Esophagus muscularis mucosa (tissue), 4 donors: ENCODE measurements around the gene CYP46A1. TPM values are rescaled to one million over a fixed set of nuclear protein-coding genes. Genes with fewer than 3 reads are reported as not detected.

Experiments used
- DNase-seq: peaks from one replicate; pipeline ENCODE4 v3.0.0-alpha.2; 2017; ENCODE audit errors: extremely low spot score
- H3K27ac ChIP-seq, 4 donors: fragments of 200-600 bp; sonication (generic); replicated peaks in 1 of 4; 1 replicate in 3 of 4; 2 replicates in 1 of 4; pipeline ENCODE4 v1.5.1; 2016 to 2019; ENCODE audit warnings: mild to moderate bottlenecking in 1 of 4
- H3K27me3 ChIP-seq, 4 donors: fragments of 200-600 bp; sonication (generic); one replicate each; pipeline versions ENCODE4 v1.5.1 to v1.6.0; 2016 to 2019
- H3K36me3 ChIP-seq, 4 donors: fragments of 200-600 bp; sonication (generic); one replicate each; pipeline ENCODE4 v1.5.1; 2016 to 2019
- H3K4me1 ChIP-seq, 4 donors: fragments of 200-600 bp; sonication (generic); one replicate each; pipeline ENCODE4 v1.5.1; 2016 to 2019
- H3K4me3 ChIP-seq, 4 donors: fragments of 200-600 bp; sonication (generic); 1 replicate in 2 of 4; 2 replicates in 2 of 4; pipeline ENCODE4 v1.5.1; 2016 to 2019; ENCODE audit warnings: mild to moderate bottlenecking in 4 of 4, moderate library complexity in 1 of 4
- H3K9me3 ChIP-seq, 4 donors: fragments of 200-600 bp; sonication (generic); 1 replicate in 3 of 4; 2 replicates in 1 of 4; pipeline ENCODE4 v1.5.1; 2016 to 2019
- EP300 ChIP-seq: sonication (generic); formaldehyde crosslinking; IDR thresholded peaks from one replicate; pipeline ENCODE4 v1.6.1; 2017; ENCODE audit warnings: antibody characterized with exemption
- POLR2A ChIP-seq: fragments of 450-650 bp; IDR thresholded peaks from one replicate; pipeline ENCODE4 v1.6.1; 2017; ENCODE audit warnings: antibody characterized with exemption, moderate library complexity, mild to moderate bottlenecking, low read depth
- POLR2AphosphoS5 ChIP-seq, 2 donors: sonication (generic); formaldehyde crosslinking; IDR thresholded peaks; one replicate each; pipeline ENCODE4 v1.6.1; 2017; ENCODE audit warnings: antibody characterized with exemption in 2 of 2
- WGBS: methylation state at CpG from one replicate; pipeline ENCODE4 v1.1.5; 2018; 5-methylcytosine and 5-hydroxymethylcytosine counted together
- intact Hi-C: fragments of 100-400 bp; cut with DNase I; formaldehyde crosslinking; loops from one replicate; pipeline ENCODE4 v1.15.1; 2023
- total RNA-seq, 4 donors: library from RNA; depleted of rRNA; stranded (reverse); fragments of >200 nt; gene quantifications; one replicate each; pipeline versions ENCODE4 v1.1.0 to v1.2.1, GENCODE V29; 2016
- TF ChIP-seq, protein P1 (sequence below), 3 experiments: fragments of 200-600 bp in 2 of 3; fragments of 450-650 bp in 1 of 3; sonication (generic) in 2 of 3; IDR thresholded peaks; one replicate each; pipeline ENCODE4 v1.5.1; 2017 to 2019; ENCODE audit warnings: antibody characterized with exemption in 3 of 3, mild to moderate bottlenecking in 2 of 3, moderate library complexity in 1 of 3

The CYP46A1 gene
- total RNA-seq, 4 donors from 2014 or later, result 1.2 to 2.5 (median 1.9) TPM

DNA sequence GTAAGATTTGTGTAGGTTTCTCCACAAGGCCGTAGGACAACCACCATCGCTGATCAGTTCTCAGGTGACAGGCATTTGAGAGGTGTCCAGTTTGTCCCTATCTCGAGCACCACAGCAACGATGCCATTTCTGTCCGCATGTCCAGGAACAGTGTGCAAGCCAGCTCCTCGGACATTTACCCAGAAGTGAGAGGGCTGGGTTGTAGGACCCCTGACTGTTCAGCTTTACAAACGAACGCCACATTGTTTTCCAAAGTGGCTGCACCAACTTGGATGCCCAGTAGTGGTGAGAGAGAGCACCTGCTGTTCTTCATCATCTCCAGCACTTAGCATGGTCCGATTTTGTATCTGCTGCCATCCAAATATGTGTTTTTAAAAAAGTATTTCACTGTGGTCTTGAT lies 38.6 kb downstream of the CYP46A1 start:
- H3K4me3 ChIP-seq, result no peak overlapping the region
- H3K27ac ChIP-seq, result no peak overlapping the region
- 89% methylated on average over 9 of the region's 9 CpGs for WGBS
- no peak for TF ChIP-seq POLR2AphosphoS5 (IDR thresholded peaks at IDR 0.05)
- no peaks in the 10 kb centered on the region for H3K9me3 ChIP-seq
- no peaks in the 10 kb centered on the region for H3K36me3 ChIP-seq
- intact Hi-C loops, result no loop called here
- no peaks in the 10 kb centered on the region for H3K4me1 ChIP-seq
- DNase-seq, result no peak
- no peaks in the 10 kb centered on the region for H3K27me3 ChIP-seq

DNA sequence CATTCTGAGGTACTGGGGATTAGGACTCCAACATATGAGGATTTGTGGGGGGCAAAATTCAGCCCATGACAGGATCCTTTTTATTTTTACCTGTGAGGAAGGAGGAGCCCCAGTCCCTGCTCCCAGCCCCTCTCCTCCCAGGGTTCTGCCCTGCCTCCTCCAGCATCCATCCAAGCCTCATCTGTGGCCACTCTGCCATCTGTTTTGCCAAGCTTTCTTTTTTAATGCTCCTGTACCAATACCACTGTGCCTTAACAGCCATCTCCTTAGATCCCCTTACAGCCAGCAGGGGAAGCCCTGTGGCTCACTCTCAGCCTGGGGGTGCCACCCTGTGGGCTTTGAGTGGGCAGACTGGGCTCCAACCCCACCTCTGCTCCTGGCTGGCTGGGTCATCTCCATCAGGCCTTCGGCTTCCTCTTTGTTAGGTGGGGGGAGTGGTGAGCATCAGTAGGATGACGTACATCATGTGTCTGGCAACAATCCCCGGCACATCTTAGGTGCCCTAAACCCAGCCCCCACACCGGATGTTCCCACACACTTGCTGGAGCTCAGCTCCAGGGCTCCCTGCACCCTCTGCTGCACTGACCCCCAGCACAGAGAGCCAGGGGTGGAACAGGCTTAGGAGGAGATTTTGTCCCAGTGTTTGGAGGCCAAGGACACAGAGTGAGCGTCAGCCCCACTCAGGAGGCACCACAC lies 40.2 kb downstream of the CYP46A1 start:
- intact Hi-C loops, result no loop called here
- no peak overlapping the region for H3K4me3 ChIP-seq

DNA sequence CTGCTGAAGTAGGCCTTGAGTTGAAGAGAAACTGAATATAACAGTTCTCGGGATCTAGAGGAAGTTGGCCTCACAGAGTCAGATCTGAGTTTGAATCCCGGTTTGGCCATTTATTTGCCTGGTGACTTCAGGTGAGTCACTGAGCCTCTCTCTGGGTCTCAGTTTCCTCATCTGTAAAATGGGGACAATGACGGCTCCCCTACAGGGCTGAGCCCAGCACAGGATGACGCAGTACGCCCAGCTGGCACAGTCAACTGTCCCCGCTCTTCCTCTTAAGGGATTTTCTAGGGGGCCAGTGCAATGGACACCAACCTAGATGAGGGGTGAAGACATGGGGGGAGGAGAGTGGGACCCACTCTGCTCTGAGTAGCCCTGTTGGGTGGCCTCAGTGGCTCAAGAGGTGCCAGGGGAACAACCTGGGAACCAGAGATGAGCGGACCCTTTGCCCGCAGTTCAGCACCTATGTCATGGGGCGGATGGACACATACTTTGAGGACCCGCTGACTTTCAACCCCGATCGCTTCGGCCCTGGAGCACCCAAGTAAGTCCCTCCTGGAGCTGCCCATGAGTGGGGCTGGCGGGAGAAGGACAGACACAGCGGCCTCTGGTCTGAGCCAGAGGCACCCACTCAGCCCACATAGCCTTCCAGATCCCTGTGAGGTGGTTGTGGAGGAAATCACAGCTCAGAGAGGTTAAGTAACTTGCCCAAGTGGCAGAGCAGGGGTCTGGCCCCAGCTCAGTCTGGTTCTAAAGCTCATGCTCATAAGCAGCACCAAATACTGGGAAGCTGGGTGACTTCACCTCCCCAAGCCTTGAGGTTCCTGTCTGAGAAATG lies 41.1 kb downstream of the CYP46A1 start:
- Histone ChIP-seq H3K9me3 (no peaks in the 10 kb centered on the region), H3K36me3 (no peaks in the 10 kb centered on the region), H3K4me1 (peaks cover 6 to 7% (median 6%) of the 10 kb centered on the region in 4 donors), H3K27me3 (no peaks in the 10 kb centered on the region), H3K4me3 (no peak overlapping the region), H3K27ac (no peak overlapping the region)
- no peak for DNase-seq
- whole genome bisulfite sequencing, result 95% methylated on average over 15 of the region's 15 CpGs
- intact Hi-C loops, result no loop called here
- TF ChIP-seq, protein P1, sequence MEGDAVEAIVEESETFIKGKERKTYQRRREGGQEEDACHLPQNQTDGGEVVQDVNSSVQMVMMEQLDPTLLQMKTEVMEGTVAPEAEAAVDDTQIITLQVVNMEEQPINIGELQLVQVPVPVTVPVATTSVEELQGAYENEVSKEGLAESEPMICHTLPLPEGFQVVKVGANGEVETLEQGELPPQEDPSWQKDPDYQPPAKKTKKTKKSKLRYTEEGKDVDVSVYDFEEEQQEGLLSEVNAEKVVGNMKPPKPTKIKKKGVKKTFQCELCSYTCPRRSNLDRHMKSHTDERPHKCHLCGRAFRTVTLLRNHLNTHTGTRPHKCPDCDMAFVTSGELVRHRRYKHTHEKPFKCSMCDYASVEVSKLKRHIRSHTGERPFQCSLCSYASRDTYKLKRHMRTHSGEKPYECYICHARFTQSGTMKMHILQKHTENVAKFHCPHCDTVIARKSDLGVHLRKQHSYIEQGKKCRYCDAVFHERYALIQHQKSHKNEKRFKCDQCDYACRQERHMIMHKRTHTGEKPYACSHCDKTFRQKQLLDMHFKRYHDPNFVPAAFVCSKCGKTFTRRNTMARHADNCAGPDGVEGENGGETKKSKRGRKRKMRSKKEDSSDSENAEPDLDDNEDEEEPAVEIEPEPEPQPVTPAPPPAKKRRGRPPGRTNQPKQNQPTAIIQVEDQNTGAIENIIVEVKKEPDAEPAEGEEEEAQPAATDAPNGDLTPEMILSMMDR (IDR thresholded peaks at IDR 0.05), result no peak
- TF ChIP-seq POLR2AphosphoS5 (IDR thresholded peaks at IDR 0.05) (no peak), POLR2A (no peak), EP300 (no peak)

More for the DNA sequence above, 40.2 kb downstream of the CYP46A1 start:
- TF ChIP-seq POLR2AphosphoS5 (IDR thresholded peaks at IDR 0.05) (no peak), EP300 (no peak)
- no peak for DNase-seq
- 74% methylated on average over 4 of the region's 5 CpGs for WGBS
- Histone ChIP-seq H3K27ac (no peak overlapping the region), H3K27me3 (no peaks in the 10 kb centered on the region), H3K36me3 (no peaks in the 10 kb centered on the region), H3K4me1 (no peaks in the 10 kb centered on the region), H3K9me3 (no peaks in the 10 kb centered on the region)

GRCh38 chr14:99725774-99726537 lies 41.9 kb downstream of the CYP46A1 start:
- Histone ChIP-seq H3K4me3 (no peak overlapping the region), H3K27me3 (no peaks in the 10 kb centered on the region), H3K36me3 (no peaks in the 10 kb centered on the region), H3K9me3 (no peaks in the 10 kb centered on the region), H3K4me1 (peaks cover 14 to 15% (median 14%) of the 10 kb centered on the region in 4 donors), H3K27ac (no peak overlapping the region)
- TF ChIP-seq, protein P1 (IDR thresholded peaks at IDR 0.05), result no peak
- TF ChIP-seq POLR2AphosphoS5 (IDR thresholded peaks at IDR 0.05), result no peak
- no peak for TF ChIP-seq POLR2A
- no peak for TF ChIP-seq EP300
- WGBS, result 79% methylated on average over 11 of the region's 18 CpGs
- intact Hi-C loops, result no loop called here
- DNase-seq, result no peak

- no peak overlapping the region for H3K4me3 ChIP-seq
- TF ChIP-seq EP300 (no peak), POLR2AphosphoS5 (IDR thresholded peaks at IDR 0.05) (no peak), POLR2A (no peak)
- TF ChIP-seq, protein P1 (IDR thresholded peaks at IDR 0.05), result no peak
- intact Hi-C loops, result no loop called here
- H3K27ac ChIP-seq, result no peak overlapping the region
- H3K4me1 ChIP-seq, result peaks cover 20 to 22% (median 21%) of the 10 kb centered on the region in 4 donors
- no peaks in the 10 kb centered on the region for H3K9me3 ChIP-seq
- no peaks in the 10 kb centered on the region for H3K27me3 ChIP-seq
- 84% methylated on average over 15 of the region's 26 CpGs for WGBS
- no peaks in the 10 kb centered on the region for H3K36me3 ChIP-seq
- DNase-seq, result no peak
Observed at GRCh38 chr14:99726538-99727095, 42.5 kb downstream of the CYP46A1 start.
